ENCODE measurements around the gene XCL1.
A peak's percentile ranks its signal among the peaks of the same experiment; 100 is the strongest.

Gene XCL1

GRCh38 chr1:168603501-168604110 is 27.2 kb downstream of the XCL1 start:
- 49 to 50% methylated on average over 4 of the region's 4 CpGs for WGBS, 2 experiments
- Histone ChIP-seq H3K9me3 (ENCODE audit: control insufficient read depth, low read length) (no peaks in the 10 kb centered on the region), H3K27me3 (ENCODE audit: control insufficient read depth, insufficient read depth, low read length, poor library complexity, severe bottlenecking) (no peaks in the 10 kb centered on the region), H3K4me1 (ENCODE audit: control insufficient read depth, insufficient read depth, low read length) (no peaks in the 10 kb centered on the region), H3K4me3 (ENCODE audit: insufficient read depth, low read depth, low read length) (no peak overlapping the region), H3K27ac (ENCODE audit: insufficient read depth, low read depth, low read length, poor library complexity, severe bottlenecking) (no peak overlapping the region), H3K36me3 (ENCODE audit: control insufficient read depth, insufficient read depth, low read length) (no peaks in the 10 kb centered on the region)

DNA sequence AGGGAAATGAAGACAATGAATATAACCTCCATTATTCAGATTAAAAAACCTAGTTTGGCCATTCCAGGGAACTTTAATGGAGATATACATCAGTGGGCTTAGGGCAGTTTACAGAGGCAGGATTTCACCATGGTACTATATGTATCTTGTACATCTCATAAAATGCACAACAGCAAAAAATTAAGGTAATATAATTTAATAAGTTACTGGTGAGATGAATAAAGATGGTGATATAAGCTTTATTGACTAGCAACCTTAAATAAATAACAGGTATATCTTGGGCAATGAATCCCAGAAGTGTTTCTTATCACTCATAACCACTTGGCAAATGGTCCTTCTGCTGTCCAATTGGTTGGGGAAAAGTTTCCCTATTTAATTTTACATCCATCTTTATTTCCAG is 29.0 kb downstream of the XCL1 start:
- H3K27ac ChIP-seq (ENCODE audit: insufficient read depth, low read depth, low read length, poor library complexity, severe bottlenecking): no peak overlapping the region
- H3K36me3 ChIP-seq (ENCODE audit: control insufficient read depth, insufficient read depth, low read length): no peaks in the 10 kb centered on the region
- no peaks in the 10 kb centered on the region for H3K27me3 ChIP-seq (ENCODE audit: control insufficient read depth, insufficient read depth, low read length, poor library complexity, severe bottlenecking)
- no peak overlapping the region for H3K4me3 ChIP-seq (ENCODE audit: insufficient read depth, low read depth, low read length)
- peaks cover 8% of the 10 kb centered on the region for H3K4me1 ChIP-seq (ENCODE audit: control insufficient read depth, insufficient read depth, low read length)
- H3K9me3 ChIP-seq (ENCODE audit: control insufficient read depth, low read length): no peaks in the 10 kb centered on the region

GRCh38 chr1:168606096-168606495 is 29.7 kb downstream of the XCL1 start:
- Histone ChIP-seq H3K27me3 (ENCODE audit: control insufficient read depth, insufficient read depth, low read length, poor library complexity, severe bottlenecking) (no peaks in the 10 kb centered on the region), H3K9me3 (ENCODE audit: control insufficient read depth, low read length) (no peaks in the 10 kb centered on the region), H3K4me3 (ENCODE audit: insufficient read depth, low read depth, low read length) (no peak overlapping the region), H3K4me1 (ENCODE audit: control insufficient read depth, insufficient read depth, low read length) (peaks cover 8% of the 10 kb centered on the region), H3K36me3 (ENCODE audit: control insufficient read depth, insufficient read depth, low read length) (no peaks in the 10 kb centered on the region), H3K27ac (ENCODE audit: insufficient read depth, low read depth, low read length, poor library complexity, severe bottlenecking) (no peak overlapping the region)

GRCh38 chr1:168607872-168608428 is 31.5 kb downstream of the XCL1 start:
- WGBS, 2 experiments: 91 to 93% methylated on average over 3 of the region's 3 CpGs

GRCh38 chr1:168608796-168609715 is 32.7 kb downstream of the XCL1 start:
- Histone ChIP-seq H3K27me3 (ENCODE audit: control insufficient read depth, insufficient read depth, low read length, poor library complexity, severe bottlenecking) (no peaks in the 10 kb centered on the region), H3K4me1 (ENCODE audit: control insufficient read depth, insufficient read depth, low read length) (peaks cover 8% of the 10 kb centered on the region), H3K4me3 (ENCODE audit: insufficient read depth, low read depth, low read length) (no peak overlapping the region), H3K9me3 (ENCODE audit: control insufficient read depth, low read length) (no peaks in the 10 kb centered on the region), H3K27ac (ENCODE audit: insufficient read depth, low read depth, low read length, poor library complexity, severe bottlenecking) (peak overlapping the region; percentile 30), H3K36me3 (ENCODE audit: control insufficient read depth, insufficient read depth, low read length) (no peaks in the 10 kb centered on the region)
- WGBS, 2 experiments: 75 to 77% methylated on average over 20 of the region's 20 CpGs

More at GRCh38 chr1:168607872-168608428, 31.5 kb downstream of the XCL1 start:
- Histone ChIP-seq H3K36me3 (ENCODE audit: control insufficient read depth, insufficient read depth, low read length) (no peaks in the 10 kb centered on the region), H3K4me3 (ENCODE audit: insufficient read depth, low read depth, low read length) (no peak overlapping the region), H3K4me1 (ENCODE audit: control insufficient read depth, insufficient read depth, low read length) (peaks cover 8% of the 10 kb centered on the region), H3K27ac (ENCODE audit: insufficient read depth, low read depth, low read length, poor library complexity, severe bottlenecking) (no peak overlapping the region), H3K27me3 (ENCODE audit: control insufficient read depth, insufficient read depth, low read length, poor library complexity, severe bottlenecking) (no peaks in the 10 kb centered on the region), H3K9me3 (ENCODE audit: control insufficient read depth, low read length) (no peaks in the 10 kb centered on the region)

- 83 to 86% methylated on average over 10 of the region's 10 CpGs for WGBS, 2 experiments
- H3K36me3 ChIP-seq (ENCODE audit: control insufficient read depth, insufficient read depth, low read length): no peaks in the 10 kb centered on the region
- H3K27me3 ChIP-seq (ENCODE audit: control insufficient read depth, insufficient read depth, low read length, poor library complexity, severe bottlenecking): no peaks in the 10 kb centered on the region
- H3K9me3 ChIP-seq (ENCODE audit: control insufficient read depth, low read length): no peaks in the 10 kb centered on the region
- H3K4me3 ChIP-seq (ENCODE audit: insufficient read depth, low read depth, low read length): no peak overlapping the region
- H3K4me1 ChIP-seq (ENCODE audit: control insufficient read depth, insufficient read depth, low read length): peaks cover 8% of the 10 kb centered on the region
- H3K27ac ChIP-seq (ENCODE audit: insufficient read depth, low read depth, low read length, poor library complexity, severe bottlenecking): peak overlapping the region; percentile 30
These were observed 33.5 kb downstream of the XCL1 start for GRCh38 chr1:168609741-168610510.

- 83 to 90% methylated on average over 1 of the region's 1 CpG for WGBS, 2 experiments
- Histone ChIP-seq H3K36me3 (ENCODE audit: control insufficient read depth, insufficient read depth, low read length) (no peaks in the 10 kb centered on the region), H3K27ac (ENCODE audit: insufficient read depth, low read depth, low read length, poor library complexity, severe bottlenecking) (no peak overlapping the region), H3K27me3 (ENCODE audit: control insufficient read depth, insufficient read depth, low read length, poor library complexity, severe bottlenecking) (no peaks in the 10 kb centered on the region), H3K4me1 (ENCODE audit: control insufficient read depth, insufficient read depth, low read length) (peaks cover 8% of the 10 kb centered on the region), H3K4me3 (ENCODE audit: insufficient read depth, low read depth, low read length) (no peak overlapping the region), H3K9me3 (ENCODE audit: control insufficient read depth, low read length) (no peaks in the 10 kb centered on the region)
These were observed 36.6 kb downstream of the XCL1 start for GRCh38 chr1:168613038-168613451.

DNA sequence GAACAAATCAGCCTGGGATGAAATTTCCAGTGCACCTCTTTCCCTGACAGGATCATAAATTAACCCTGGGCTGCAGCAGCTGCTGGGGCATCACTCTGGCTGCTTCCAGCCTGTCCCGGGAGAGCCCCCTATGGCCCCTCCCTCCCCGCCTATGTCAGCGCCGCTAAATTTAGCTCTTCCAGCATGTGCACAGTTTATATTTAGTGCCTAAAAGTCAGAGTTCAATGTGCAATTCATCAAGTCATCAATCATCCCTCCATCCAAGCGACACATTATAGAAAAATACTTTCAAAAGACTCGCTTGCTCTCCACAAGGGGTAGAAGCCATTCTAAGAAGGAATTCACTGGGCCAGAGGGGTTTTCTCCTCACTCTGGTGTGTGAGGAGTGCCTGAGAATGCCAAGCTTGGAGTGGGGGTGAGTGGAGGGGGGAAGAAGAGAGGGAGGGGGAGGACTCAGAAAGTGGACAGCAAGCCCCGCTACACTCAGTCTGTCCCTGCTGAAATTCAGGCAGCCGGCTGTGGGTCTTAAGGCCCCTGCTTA is 37.4 kb downstream of the XCL1 start:
- Histone ChIP-seq H3K4me1 (ENCODE audit: control insufficient read depth, insufficient read depth, low read length) (peaks cover 8% of the 10 kb centered on the region), H3K9me3 (ENCODE audit: control insufficient read depth, low read length) (no peaks in the 10 kb centered on the region)

DNA sequence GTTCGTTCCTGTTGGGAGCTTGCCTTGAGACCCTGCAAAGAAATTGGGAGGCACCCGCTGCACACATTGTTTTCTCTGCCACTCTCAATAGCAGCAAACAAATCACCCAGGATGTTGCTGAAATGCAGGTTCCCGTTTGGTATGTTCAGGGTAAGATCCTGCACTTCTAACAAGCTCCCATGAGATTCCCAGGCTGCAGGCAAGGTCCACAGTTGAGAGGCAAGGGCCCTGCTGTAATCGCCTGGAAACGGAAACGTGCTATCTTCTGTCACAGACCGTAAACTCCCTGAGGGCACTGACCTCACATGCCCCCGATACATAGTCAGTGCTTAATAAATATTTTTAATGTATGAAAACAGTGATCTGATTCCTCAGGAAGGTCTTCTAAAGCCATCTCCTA is 37.8 kb downstream of the XCL1 start:
- WGBS, 2 experiments: 85% methylated on average over 8 of the region's 8 CpGs
- Histone ChIP-seq H3K27me3 (ENCODE audit: control insufficient read depth, insufficient read depth, low read length, poor library complexity, severe bottlenecking) (no peaks in the 10 kb centered on the region), H3K27ac (ENCODE audit: insufficient read depth, low read depth, low read length, poor library complexity, severe bottlenecking) (peak overlapping the region; percentile 65), H3K9me3 (ENCODE audit: control insufficient read depth, low read length) (no peaks in the 10 kb centered on the region), H3K4me1 (ENCODE audit: control insufficient read depth, insufficient read depth, low read length) (peaks cover 8% of the 10 kb centered on the region), H3K4me3 (ENCODE audit: insufficient read depth, low read depth, low read length) (no peak overlapping the region), H3K36me3 (ENCODE audit: control insufficient read depth, insufficient read depth, low read length) (no peaks in the 10 kb centered on the region)

More for the DNA sequence above, 37.4 kb downstream of the XCL1 start:
- 79 to 82% methylated on average over 8 of the region's 8 CpGs for WGBS, 2 experiments
- Histone ChIP-seq H3K4me3 (ENCODE audit: insufficient read depth, low read depth, low read length) (no peak overlapping the region), H3K36me3 (ENCODE audit: control insufficient read depth, insufficient read depth, low read length) (no peaks in the 10 kb centered on the region), H3K27me3 (ENCODE audit: control insufficient read depth, insufficient read depth, low read length, poor library complexity, severe bottlenecking) (no peaks in the 10 kb centered on the region), H3K27ac (ENCODE audit: insufficient read depth, low read depth, low read length, poor library complexity, severe bottlenecking) (peak overlapping the region; percentile 65)

Data from ectodermal cell (in vitro differentiated cells).